GM21529 (cell line): ENCODE results near the gene SLCO2A1.

Source experiments
- ATAC-seq: cut with Tn5 transposase; IDR thresholded peaks from one replicate; pipeline ENCODE4 v1.9.1; 2021; ENCODE audit not compliant: unreplicated experiment

The SLCO2A1 gene

GRCh38 chr3:134035836-134036235 is 6.1 kb upstream of the SLCO2A1 start:
- no peak for ATAC-seq

GRCh38 chr3:134034005-134034785 is 4.5 kb upstream of the SLCO2A1 start:
- ATAC-seq = no peak

GRCh38 chr3:134033315-134033996 is 3.7 kb upstream of the SLCO2A1 start:
- no peak for ATAC-seq

GRCh38 chr3:134031348-134031915 is 1.7 kb upstream of the SLCO2A1 start:
- ATAC-seq = no peak

- no peak for ATAC-seq
Observed at GRCh38 chr3:134030379-134031347, 938 bp upstream of the SLCO2A1 start.

- no peak for ATAC-seq
Observed at GRCh38 chr3:134029256-134029733, 430 bp downstream of the SLCO2A1 start.

- ATAC-seq = no peak
Observed at GRCh38 chr3:134028486-134029255, 1.1 kb downstream of the SLCO2A1 start.

- no peak for ATAC-seq
Observed at GRCh38 chr3:134027631-134028030, 2.1 kb downstream of the SLCO2A1 start.

- no peak for ATAC-seq
Observed at GRCh38 chr3:134020135-134020680, 9.5 kb downstream of the SLCO2A1 start.

GRCh38 chr3:134018850-134019249 is 10.9 kb downstream of the SLCO2A1 start:
- no peak for ATAC-seq

- ATAC-seq = no peak
Observed at GRCh38 chr3:134018406-134018805, 11.3 kb downstream of the SLCO2A1 start.

- ATAC-seq = no peak
Observed at GRCh38 chr3:134017490-134017889, 12.2 kb downstream of the SLCO2A1 start.

GRCh38 chr3:134014270-134014669 is 15.5 kb downstream of the SLCO2A1 start:
- ATAC-seq = no peak

GRCh38 chr3:134013280-134013679 is 16.4 kb downstream of the SLCO2A1 start:
- ATAC-seq = no peak

GRCh38 chr3:134009345-134010000 is 20.3 kb downstream of the SLCO2A1 start:
- no peak for ATAC-seq

- no peak for ATAC-seq
Observed at GRCh38 chr3:134008630-134009156, 21.0 kb downstream of the SLCO2A1 start.

- no peak for ATAC-seq
Observed at GRCh38 chr3:134007819-134008218, 21.9 kb downstream of the SLCO2A1 start.

- ATAC-seq = no peak
Observed at GRCh38 chr3:134004841-134005240, 24.9 kb downstream of the SLCO2A1 start.

GRCh38 chr3:134003066-134003465 is 26.7 kb downstream of the SLCO2A1 start:
- no peak for ATAC-seq
